Activated CD8-positive, alpha-beta memory T cell treated with anti-CD3 and anti-CD28 coated beads for 36 hours (primary cell): ENCODE results near the gene AIMP1. TPM values are rescaled to one million over a fixed set of nuclear protein-coding genes. Genes with fewer than 3 reads are reported as not detected.
"Not testable (repeated sequence)": the region's sequence is repeated elsewhere in the genome, so short reads cannot be mapped to it uniquely, and the experiment has no call there.

Source experiments
- CTCF ChIA-PET: fragments of 350-600 bp; sonication (Branson Sonifier 250); formaldehyde crosslinking; loops from one replicate; lab custom pipeline; 2021; ENCODE audit warnings: antibody characterized with exemption; lab: Charles Lee
- POLR2A ChIA-PET: fragments of 350-600 bp; sonication (Branson Sonifier 250); formaldehyde crosslinking; loops from one replicate; lab custom pipeline; 2021; ENCODE audit warnings: antibody characterized with exemption; lab: Charles Lee
- total RNA-seq, 2 experiments: library from RNA; stranded (reverse); gene quantifications; one replicate each; pipeline ENCODE4 v1.2.3, GENCODE V29; 2021

The AIMP1 gene
- total RNA-seq, 2 experiments from 2014 or later = 63.5 to 70.0 TPM

GRCh38 chr4:106305435-106306055, 10.8 kb upstream of the AIMP1 start:
- POLR2A ChIA-PET = no interaction called here
- CTCF ChIA-PET = no interaction called here

DNA sequence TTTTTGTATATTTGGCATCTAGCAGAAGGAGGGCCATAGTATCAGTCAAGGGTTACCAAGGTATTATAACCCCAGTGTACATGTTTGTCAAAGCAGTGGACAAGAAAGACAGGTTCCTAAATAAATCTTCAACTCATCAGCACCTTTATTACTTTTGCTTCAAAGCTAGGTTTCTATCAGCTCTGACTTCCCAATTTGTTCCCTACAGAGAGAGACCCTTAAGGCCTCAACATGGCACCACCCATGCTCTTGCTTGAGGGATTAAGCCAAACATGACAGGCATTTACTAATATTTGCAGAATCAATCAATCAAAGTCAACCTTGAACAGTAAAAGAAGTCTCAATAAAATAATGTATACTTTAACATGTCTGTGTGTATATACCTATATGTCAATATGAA, 9.8 kb upstream of the AIMP1 start:
- ChIA-PET CTCF (no interaction called here), POLR2A (no interaction called here)

DNA sequence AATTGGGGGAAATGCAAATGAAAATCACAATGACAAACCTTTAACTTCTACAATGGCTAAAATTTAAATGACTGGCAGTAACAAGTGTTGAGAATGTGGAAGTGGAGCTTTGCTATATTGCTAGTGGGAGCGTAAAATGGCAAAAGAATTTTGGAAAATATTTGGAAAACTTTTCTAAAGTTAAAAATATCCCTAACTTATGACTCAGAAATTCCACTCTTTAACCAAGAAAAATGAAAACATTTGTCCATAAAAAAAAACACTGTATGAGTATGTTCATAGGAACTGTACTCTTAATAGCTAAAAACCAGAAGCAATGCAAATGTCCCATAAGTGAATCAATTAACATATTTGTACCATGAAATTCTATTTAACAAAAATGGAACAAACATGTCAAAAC, 4.0 kb upstream of the AIMP1 start:
- CTCF ChIA-PET = no interaction called here
- POLR2A ChIA-PET = no interaction called here

DNA sequence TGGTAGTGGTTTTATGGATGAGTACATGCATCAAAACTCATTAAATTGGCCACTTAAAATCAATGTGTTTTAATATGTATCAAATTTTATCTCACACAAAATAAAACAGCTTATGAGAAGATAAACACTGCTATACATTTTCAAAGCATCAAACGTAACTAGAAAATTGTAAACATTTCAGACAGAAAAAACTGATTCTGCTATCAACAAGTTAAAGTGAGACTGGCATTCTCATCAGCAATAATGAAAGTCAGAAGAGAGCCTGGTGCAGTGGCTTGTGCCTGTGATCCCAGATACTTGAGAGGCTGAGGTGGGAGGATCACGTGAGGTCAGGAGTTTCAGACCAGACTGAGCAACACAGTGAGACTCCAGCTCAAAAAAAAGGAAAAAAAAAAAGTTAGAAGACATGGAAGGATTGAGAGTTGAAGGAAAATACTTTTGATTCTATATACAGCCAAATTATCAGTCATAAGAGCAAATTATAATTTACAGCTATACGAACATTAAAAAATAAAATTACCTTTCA, 3.3 kb upstream of the AIMP1 start:
- POLR2A ChIA-PET = no interaction called here
- CTCF ChIA-PET = interaction anchor here (0.7 kb wide), 1 partner anchor 840 kb away, joined by 3 read pairs; no protein-coding TSS in a partner anchor

GRCh38 chr4:106314960-106315359, 1.4 kb upstream of the AIMP1 start:
- POLR2A ChIA-PET = no interaction called here
- CTCF ChIA-PET = no interaction called here

DNA sequence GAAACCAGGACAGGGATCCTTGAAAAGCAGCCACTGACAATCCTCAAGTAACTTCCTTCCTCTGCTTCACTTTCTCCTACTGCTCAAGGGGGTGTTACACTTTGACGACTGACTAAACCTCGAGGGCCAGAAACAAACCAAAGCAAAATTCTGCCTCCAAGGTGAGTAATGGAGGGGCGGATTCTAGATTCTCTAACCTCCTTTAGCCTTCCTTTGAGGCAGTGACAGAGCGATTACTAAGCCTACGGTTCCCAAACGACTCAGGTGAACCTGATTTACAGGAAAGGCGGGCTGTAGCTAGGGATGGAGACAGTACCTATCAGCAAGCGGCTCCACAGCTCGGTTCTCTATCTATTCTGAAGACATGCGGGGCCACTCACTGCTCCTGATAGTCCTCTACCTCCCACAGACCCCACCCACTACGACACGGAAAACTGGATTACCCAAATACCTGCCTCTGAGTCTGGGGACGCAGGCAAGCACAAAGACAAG, 828 bp upstream of the AIMP1 start:
- POLR2A ChIA-PET = interaction anchor here (0.7 to 1.0 kb wide), 3 partner anchors 20 to 1405 kb away, joined by 3 to 4 read pairs (median 3); partner anchors contain the start of gene PAPSS1
- CTCF ChIA-PET = no interaction called here

DNA sequence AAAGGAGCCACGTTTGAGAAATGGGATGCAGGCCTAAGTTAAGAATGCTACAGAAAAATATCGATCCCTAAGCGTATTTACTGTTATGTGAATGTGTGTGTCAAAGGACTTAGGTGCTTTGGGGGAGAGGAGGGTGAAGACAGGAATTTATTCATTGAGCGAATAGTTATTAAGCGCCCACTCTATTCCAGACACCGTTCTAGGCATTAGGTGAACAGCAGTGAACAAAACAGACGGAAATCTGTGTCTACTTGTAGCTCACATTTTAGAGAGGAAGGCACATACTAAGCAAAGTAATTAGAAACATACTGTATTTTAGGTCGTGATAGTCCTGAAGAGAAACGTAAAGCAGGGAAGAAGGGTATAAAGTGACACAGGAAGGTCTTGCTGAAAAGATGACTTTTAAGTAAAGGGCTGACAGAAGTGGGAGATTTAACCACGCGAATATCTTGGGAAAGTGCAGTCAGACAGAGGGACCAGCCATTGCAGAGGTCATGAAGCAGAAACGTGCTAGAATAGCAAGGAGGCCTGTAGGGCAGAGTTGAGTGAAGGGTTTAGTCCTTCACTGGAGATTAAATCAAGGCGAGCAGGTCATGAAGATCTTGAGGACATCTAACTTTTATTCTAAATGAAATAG, 541 bp downstream of the AIMP1 start:
- CTCF ChIA-PET = no interaction called here
- POLR2A ChIA-PET = no interaction called here

DNA sequence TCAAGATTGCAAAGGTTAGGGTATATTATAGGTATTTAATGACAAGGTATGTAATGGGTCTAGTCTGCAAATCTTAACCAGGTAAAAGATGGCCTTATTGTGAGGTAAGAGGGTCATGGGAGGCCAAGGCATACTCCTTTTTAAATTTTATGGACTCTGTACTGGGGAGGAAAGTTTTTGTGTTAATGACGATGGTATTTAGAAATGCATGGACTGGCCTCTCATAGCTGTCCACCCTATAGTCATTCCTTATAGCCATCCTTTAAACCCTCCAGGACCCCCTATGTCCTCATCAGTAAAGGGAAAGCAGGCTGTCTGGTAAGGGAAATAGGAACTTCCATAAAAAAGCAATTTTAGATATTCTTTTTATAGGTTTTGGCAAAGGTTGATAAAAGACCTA, 1.5 kb downstream of the AIMP1 start:
- ChIA-PET POLR2A (no interaction called here), CTCF (no interaction called here)

GRCh38 chr4:106318511-106318910, 2.2 kb downstream of the AIMP1 start:
- CTCF ChIA-PET = interaction anchor here (0.7 kb wide), 1 partner anchor 10 kb away, joined by 3 read pairs; no protein-coding TSS in a partner anchor
- POLR2A ChIA-PET = no interaction called here

DNA sequence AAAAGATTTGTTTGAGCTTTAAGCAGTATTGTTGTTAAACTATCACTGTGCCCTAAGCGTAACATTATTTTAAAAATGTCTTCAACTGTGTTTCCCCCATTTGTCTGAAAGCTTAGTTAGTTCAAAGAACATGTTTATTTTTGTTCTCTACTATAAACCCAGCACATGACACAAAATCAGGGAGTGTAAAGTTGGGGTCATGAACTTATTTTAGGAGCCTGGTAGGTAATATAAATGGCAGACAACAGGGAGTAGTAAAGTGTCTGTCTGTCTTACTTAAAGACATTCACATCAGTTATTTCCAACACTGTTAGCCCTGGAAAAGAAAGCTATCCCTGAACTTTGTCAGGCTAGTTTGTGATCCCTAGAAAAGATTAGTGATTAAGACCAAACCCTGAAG, 3.9 kb downstream of the AIMP1 start:
- ChIA-PET POLR2A (no interaction called here), CTCF (no interaction called here)

GRCh38 chr4:106321168-106321567, 4.8 kb downstream of the AIMP1 start:
- CTCF ChIA-PET, POLR2A ChIA-PET: not testable (repeated sequence)

DNA sequence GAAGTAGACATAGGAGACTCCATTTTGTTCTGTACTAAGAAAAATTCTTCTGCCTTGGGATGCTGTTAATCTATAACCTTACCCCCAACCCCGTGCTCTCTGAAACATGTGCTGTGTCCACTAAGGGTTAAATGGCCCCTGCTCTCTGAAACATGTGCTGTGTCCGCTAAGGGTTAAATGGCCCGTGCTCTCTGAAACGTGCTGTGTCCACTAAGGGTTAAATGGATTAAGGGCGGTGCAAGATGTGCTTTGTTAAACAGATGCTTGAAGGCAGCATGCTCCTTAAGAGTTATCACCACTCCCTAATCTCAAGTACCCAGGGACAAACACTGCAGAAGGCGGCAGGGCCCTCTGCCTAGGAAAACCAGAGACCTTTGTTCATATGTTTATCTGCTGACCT, 5.5 kb downstream of the AIMP1 start:
- CTCF ChIA-PET, POLR2A ChIA-PET: not testable (repeated sequence)

DNA sequence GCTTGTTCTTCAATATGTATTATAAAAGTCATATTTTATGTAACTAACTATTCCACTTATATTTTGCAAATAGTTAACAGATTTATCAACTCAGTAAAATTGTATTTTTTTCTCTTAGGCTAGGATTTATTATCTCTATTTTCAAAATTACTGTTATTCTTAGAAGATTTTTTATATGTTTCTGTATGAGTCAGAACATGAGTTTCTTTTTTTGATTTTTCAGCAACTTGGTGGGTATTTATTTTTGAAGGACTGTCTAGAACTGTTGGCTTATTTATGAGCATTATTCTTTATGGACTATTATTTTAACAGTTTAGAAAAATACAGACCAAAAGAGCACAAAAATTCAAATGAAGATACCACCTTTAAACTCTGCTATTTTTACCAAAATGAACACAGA, 6.8 kb downstream of the AIMP1 start:
- POLR2A ChIA-PET = no interaction called here
- CTCF ChIA-PET = no interaction called here

GRCh38 chr4:106325800-106326199, 9.4 kb downstream of the AIMP1 start:
- POLR2A ChIA-PET = no interaction called here
- CTCF ChIA-PET = no interaction called here

- ChIA-PET POLR2A (interaction anchor here (0.7 kb wide), 1 partner anchor 1337 kb away, joined by 4 read pairs; no protein-coding TSS in a partner anchor), CTCF (interaction anchor here (0.7 kb wide), 2 partner anchors 11 kb away, joined by 3 read pairs; no protein-coding TSS in a partner anchor)
These were observed 12.8 kb downstream of the AIMP1 start for GRCh38 chr4:106329041-106329618.

DNA sequence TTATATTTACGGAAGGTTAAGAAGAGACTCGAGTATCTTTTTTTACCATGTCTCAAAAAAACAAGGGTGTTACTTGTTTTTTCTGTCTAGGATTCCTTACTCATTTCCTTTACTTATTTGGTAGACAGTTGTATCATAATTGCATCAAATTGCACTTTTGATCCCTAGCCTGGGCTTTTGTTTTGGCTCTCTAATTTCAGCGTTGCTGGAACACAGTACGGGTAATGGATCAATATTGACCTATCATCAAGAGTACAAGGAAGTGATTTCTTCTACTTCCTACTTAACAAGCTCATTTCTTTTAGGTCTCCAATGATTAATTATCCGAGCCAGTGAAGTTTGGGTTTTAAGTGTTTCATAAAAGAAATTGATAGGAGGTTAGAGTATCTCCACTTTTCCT, 16.8 kb downstream of the AIMP1 start:
- ChIA-PET POLR2A (no interaction called here), CTCF (no interaction called here)

DNA sequence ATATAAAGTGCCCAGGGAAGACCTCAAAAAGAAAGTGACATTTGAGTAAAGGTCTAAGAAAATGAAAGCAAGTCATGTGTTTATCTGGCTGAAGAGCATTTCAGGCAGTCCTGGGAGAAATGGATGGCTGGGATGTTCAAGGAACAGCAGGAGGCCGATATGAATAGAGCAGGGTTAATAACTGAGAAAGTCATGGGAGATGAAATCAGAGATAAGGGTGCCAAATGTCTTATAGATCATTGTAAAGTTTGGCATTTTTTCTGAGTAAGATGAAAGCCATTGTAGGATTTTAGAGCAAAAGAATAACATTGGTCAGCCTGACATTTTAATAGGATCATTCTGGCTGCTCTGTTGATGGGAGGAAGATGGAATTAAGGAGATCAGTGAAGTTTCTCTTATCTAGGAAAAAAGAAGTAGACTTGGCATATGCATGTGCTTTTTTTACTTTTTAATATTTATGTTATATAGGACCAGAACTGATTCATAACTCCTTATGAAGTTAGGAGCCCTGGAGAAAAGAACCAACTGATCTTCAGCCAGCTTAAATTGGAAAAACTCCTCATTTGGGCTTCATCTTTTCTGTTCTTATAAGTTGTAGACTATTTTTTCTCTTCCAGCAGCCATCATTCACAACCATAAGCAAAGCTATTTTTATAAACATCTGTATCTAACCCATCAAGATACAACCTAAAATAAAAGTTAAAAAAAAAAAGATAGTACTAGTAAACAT, 18.6 kb downstream of the AIMP1 start:
- POLR2A ChIA-PET = interaction anchor here (0.7 kb wide), 1 partner anchor 19 kb away, joined by 3 read pairs; the partner anchor contains the start of genes AIMP1 and TBCK
- CTCF ChIA-PET = no interaction called here

- ChIA-PET POLR2A (no interaction called here), CTCF (no interaction called here)
These were observed 20.3 kb downstream of the AIMP1 start for GRCh38 chr4:106336618-106337017.

DNA sequence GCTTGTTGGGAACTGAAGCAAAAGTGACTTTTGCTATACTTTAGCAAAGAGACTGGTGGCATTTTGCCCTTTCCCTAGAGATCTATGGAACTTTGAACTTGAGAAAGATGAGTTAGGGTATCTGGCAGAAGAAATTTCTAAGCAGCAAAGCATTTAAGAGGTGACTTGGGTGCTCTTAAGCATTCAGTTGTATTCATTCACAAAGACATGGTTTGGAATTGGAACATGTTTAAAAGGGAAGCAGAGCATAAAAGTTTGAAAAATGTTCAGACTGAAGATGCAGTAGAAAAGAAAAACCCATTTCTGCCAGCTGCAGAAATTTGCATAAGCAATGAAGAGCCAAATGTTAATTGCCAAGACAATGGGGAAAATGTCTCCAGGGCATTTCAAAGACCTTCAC, 21.6 kb downstream of the AIMP1 start:
- ChIA-PET POLR2A (no interaction called here), CTCF (interaction anchor here (0.9 kb wide), 1 partner anchor 49 kb away, joined by 3 read pairs; no protein-coding TSS in a partner anchor)
